Fibroblast of mammary gland (primary cell): Measurements from ENCODE around the gene SIAH2.

Experiments used
- DNase-seq: peaks from one replicate; pipeline ENCODE4 v3.0.0-alpha.2; 2010; ENCODE audit warnings: low read depth
- H3K4me3 ChIP-seq: 2 replicates; pipeline ENCODE4 v1.5.1; 2011; ENCODE audit warnings: low read depth, mild to moderate bottlenecking, low read length, moderate library complexity; ENCODE audit not compliant: control insufficient read depth
- TF ChIP-seq, protein P1 (sequence below): conservative IDR thresholded peaks from 2 replicates; pipeline ENCODE4 v1.5.1; 2011; ENCODE audit warnings: low read depth, low read length, inconsistent platforms; ENCODE audit not compliant: control insufficient read depth, insufficient read depth

The SIAH2 gene

DNA sequence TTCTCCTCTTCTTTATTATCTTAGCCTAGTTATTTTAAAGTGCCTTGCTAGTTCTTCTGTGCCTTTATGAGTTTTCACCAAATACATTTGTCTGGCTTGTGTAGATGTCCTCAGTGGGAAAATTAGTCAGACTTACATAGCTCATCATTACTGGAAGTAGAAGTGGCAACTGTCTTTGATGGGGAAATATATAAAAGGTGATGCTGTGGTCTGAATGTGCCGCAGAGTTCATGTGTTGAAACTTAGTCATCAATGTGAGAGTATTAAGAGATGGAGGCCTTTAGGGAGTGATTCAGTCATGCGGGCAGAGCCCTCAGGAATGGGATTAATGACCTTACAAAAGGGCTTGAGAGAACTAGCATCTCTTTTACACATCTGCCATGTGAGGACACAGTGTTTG is 52.9 kb downstream of the SIAH2 start:
- TF ChIP-seq, protein P1, sequence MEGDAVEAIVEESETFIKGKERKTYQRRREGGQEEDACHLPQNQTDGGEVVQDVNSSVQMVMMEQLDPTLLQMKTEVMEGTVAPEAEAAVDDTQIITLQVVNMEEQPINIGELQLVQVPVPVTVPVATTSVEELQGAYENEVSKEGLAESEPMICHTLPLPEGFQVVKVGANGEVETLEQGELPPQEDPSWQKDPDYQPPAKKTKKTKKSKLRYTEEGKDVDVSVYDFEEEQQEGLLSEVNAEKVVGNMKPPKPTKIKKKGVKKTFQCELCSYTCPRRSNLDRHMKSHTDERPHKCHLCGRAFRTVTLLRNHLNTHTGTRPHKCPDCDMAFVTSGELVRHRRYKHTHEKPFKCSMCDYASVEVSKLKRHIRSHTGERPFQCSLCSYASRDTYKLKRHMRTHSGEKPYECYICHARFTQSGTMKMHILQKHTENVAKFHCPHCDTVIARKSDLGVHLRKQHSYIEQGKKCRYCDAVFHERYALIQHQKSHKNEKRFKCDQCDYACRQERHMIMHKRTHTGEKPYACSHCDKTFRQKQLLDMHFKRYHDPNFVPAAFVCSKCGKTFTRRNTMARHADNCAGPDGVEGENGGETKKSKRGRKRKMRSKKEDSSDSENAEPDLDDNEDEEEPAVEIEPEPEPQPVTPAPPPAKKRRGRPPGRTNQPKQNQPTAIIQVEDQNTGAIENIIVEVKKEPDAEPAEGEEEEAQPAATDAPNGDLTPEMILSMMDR, result no peak
- DNase-seq, result no peak
- H3K4me3 ChIP-seq, result no peak overlapping the region

DNA sequence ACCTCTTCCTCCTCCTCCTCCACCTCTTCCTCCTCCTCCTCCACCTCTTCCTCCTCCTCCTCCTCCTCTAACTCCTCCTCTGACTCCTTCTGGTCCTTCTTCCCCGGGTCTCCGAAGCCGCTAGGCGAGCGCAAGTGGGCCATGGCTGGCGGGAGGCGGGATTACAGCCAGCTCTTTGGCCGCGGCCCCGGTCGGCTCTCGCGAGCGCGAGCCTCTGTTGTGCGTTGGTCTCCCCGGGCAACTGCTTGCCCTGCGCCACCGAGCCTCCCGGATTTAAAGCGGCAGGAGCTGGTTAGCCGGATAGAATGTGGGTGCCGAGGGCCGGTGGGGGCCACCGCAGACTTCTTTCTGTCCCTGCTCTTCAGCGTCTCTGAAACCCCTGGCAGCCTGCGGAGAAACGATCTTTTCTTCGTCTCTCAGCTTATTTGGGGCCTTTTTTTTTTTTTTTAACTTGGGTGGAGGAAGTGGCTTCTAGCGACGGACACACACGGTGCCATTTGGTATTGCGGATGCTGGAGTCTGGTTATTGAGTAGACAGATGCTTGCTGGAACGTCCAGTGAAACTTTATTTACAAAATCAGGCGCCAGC is 59.1 kb downstream of the SIAH2 start, which contains the start of gene ERICH6:
ERICH6 (minus strand) TSS at position 165 of the 589 bp plus-strand sequence; CDS start at position 143, 22 bp downstream.
- TF ChIP-seq, protein P1, result no peak
- DNase-seq, result peak; percentile 85

DNA sequence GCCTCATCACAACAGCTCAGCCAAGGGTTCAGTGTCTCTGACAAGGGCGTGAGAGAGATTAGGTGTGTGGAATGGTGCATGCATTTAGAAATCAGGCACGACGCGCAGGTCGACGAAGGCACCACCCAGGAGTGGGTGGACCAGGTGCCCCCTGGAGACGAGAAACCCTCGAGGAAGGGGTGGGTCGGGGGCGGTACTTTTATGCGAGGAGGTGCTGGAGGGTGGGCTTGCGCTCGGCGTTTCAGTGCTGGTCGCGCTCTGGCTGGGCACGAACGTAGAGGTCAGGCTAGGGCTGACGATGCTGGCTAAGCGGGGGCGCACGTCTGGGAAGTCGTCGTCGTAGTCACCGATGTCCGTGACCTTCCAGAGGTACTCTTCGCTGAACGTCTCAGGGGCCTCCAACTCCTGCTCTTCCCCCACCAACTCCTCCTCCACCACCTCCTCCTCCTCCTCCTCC is 59.6 kb downstream of the SIAH2 start:
- H3K4me3 ChIP-seq, result peak overlapping the region; percentile 84
- TF ChIP-seq, protein P1, result no peak
- DNase-seq, result peak; percentile 18

More for the DNA sequence above, 59.1 kb downstream of the SIAH2 start, which contains the start of gene ERICH6:
- peak within 1 kb of the TSS; percentile 84 for H3K4me3 ChIP-seq

DNA sequence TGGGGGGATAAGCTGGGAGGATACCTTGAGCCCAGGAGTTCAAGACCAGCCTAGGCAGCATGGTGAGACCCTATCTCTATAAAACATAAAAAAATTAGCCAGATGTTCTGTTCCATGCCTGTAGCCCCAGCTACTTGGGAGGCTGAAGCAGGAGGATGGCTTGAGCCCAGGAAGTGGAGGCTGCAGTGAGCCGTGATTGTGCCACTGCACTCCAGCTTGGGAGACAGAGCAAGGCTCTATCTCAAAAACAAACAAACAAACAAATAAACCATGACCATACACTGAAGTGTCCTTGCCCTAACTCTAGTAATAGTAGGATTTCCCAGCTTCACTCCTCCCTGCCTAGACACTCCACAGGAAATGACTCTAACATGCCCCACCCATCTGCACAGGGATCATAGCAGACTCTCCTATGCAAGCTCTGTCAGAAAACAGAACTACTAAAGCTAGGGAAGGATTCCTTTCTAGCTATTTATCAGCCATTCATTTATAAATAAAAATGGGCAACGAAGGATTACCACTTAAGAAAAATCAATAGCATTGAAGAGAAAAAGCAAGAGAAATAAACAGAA is 63.8 kb downstream of the SIAH2 start:
- peak; percentile 45 for DNase-seq
- H3K4me3 ChIP-seq, result no peak overlapping the region
- TF ChIP-seq, protein P1, result no peak

DNA sequence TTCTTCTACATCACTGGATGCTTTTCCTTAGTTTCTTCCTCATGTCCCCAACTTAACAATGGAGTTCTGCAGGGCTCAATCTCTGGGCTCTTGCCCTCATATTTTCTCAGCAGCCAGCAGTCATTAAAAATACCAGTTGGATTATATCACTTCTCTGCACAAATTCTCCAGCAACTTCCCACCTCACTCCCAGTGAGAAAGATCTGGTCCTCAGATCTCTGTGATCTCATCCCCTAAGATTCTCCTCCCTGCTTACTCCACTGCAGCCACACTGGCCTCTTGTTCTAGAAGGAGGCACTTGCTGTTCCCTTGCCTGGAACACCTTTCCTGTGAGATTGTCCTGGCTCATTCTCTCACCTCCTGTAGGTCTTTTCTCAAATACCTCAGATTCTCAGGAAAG is 65.3 kb downstream of the SIAH2 start:
- no peak for DNase-seq
- H3K4me3 ChIP-seq, result no peak overlapping the region
- TF ChIP-seq, protein P1, result no peak

DNA sequence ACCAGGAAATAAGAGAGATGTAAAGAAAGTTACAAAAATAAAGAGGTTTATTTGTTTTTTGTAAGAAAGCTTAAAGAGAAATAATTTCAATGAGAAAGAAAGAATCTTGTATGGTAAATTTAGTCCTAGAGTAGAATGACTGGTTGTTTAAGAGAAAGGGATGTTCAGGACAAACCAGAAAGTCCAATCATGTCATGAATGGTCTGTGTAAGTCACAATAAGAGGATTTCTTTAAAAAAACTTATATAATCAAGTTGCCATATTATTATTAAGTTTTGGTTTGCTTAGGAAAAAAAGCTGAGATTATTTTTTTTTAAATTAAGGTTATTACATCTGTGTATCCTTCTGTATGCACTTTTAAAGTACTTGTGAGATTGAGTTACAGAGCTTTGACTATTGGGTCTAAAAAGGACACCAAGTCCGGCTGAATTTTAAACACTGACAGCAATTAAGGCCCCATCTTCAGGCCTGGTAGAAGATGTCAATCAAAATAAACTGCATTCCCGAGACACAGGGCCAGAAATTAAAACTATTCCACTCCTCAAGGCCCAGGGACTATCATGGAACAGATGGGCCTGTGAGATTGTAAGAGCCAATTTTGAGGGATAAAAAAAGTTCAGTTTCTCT is 71.4 kb downstream of the SIAH2 start:
- DNase-seq, result no peak
- TF ChIP-seq, protein P1, result no peak
- H3K4me3 ChIP-seq, result no peak overlapping the region
